NCI-H510A (cell line): ENCODE results near the gene CHAMP1.

ENCODE experiments used
- DNase-seq: peaks from one replicate; lab custom pipeline; 2025; lab: John Stamatoyannopoulos, UW

CHAMP1 gene

GRCh38 chr13:114298866-114299265 is 15.4 kb upstream of the CHAMP1 start:
- DNase-seq: no peak

- no peak for DNase-seq
These were observed 14.5 kb upstream of the CHAMP1 start for GRCh38 chr13:114299604-114300305.

- no peak for DNase-seq
These were observed 10.5 kb upstream of the CHAMP1 start for GRCh38 chr13:114303700-114304327.

GRCh38 chr13:114304346-114305034 is 9.8 kb upstream of the CHAMP1 start:
- no peak for DNase-seq

- no peak for DNase-seq
These were observed 5.2 kb upstream of the CHAMP1 start for GRCh38 chr13:114309086-114309485.

GRCh38 chr13:114309806-114310410 is 4.4 kb upstream of the CHAMP1 start:
- DNase-seq: peak; percentile 27

GRCh38 chr13:114310956-114311355 is 3.3 kb upstream of the CHAMP1 start:
- DNase-seq: no peak

GRCh38 chr13:114311387-114311786 is 2.9 kb upstream of the CHAMP1 start:
- no peak for DNase-seq

GRCh38 chr13:114311908-114312307 is 2.4 kb upstream of the CHAMP1 start:
- DNase-seq: no peak

GRCh38 chr13:114313061-114313860 is 1.0 kb upstream of the CHAMP1 start:
- DNase-seq: no peak

- DNase-seq: no peak
These were observed 927 bp downstream of the CHAMP1 start for GRCh38 chr13:114315074-114315785.

- no peak for DNase-seq
These were observed 4.3 kb downstream of the CHAMP1 start for GRCh38 chr13:114318624-114319023.

GRCh38 chr13:114319441-114319913 is 5.2 kb downstream of the CHAMP1 start:
- no peak for DNase-seq

GRCh38 chr13:114320065-114320464 is 5.8 kb downstream of the CHAMP1 start:
- no peak for DNase-seq

GRCh38 chr13:114321256-114321655 is 7.0 kb downstream of the CHAMP1 start:
- DNase-seq: no peak

- no peak for DNase-seq
These were observed 9.0 kb downstream of the CHAMP1 start for GRCh38 chr13:114323349-114323748.

GRCh38 chr13:114324334-114324733 is 10.0 kb downstream of the CHAMP1 start:
- DNase-seq: no peak

- DNase-seq: no peak
These were observed 11.4 kb downstream of the CHAMP1 start for GRCh38 chr13:114325729-114326128.

GRCh38 chr13:114328034-114328433 is 13.7 kb downstream of the CHAMP1 start:
- no peak for DNase-seq

GRCh38 chr13:114328595-114328994 is 14.3 kb downstream of the CHAMP1 start:
- no peak for DNase-seq

- DNase-seq: no peak
These were observed 15.8 kb downstream of the CHAMP1 start for GRCh38 chr13:114330086-114330485.
